ENCODE results near the gene ZNF208. TPM values are rescaled to one million over a fixed set of nuclear protein-coding genes. Genes with fewer than 3 reads are reported as not detected.
"Not testable (repeated sequence)": the region's sequence is repeated elsewhere in the genome, so short reads cannot be mapped to it uniquely, and the experiment has no call there.

ZNF208 gene
- total RNA-seq: 0.70 TPM

- DNase-seq (ENCODE audit: low spot score): not testable (repeated sequence)
- peak; percentile 25 for ATAC-seq
Measured at GRCh38 chr19:22010437-22011143, at the start of gene ZNF208. Gene ZNF208 (minus strand): TSS chr19:22010943. CDS start chr19:22010794, 149 bp downstream.

GRCh38 chr19:22052644-22053013 lies 41.9 kb upstream of the ZNF208 start:
- no peak for ATAC-seq
- no peak for DNase-seq (ENCODE audit: low spot score)

- not testable (repeated sequence) for DNase-seq (ENCODE audit: low spot score); ATAC-seq
Measured at GRCh38 chr19:22041151-22041550, 30.4 kb upstream of the ZNF208 start.

DNA sequence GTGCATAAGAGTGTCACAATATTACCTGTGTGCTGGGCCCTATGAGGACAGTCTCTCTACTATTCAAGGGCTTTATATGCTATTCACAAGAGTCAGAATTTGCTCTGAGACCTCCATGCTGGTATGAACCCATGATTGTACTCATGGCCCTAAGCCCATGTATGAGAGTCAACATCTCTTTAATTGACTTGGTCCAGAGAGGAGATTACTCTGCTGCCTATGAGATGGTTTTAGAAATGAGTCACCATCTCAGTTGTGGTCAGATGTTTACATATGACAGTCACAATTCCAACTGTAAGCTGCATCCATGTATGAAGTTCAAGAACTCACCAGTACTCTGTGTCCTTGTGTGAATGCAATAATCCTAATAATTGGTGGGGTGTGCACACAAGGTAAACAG lies 19.9 kb upstream of the ZNF208 start:
- ATAC-seq (no peak), DNase-seq (ENCODE audit: low spot score) (no peak)

GRCh38 chr19:22026687-22027086 lies 15.9 kb upstream of the ZNF208 start:
- DNase-seq (ENCODE audit: low spot score): no peak
- ATAC-seq: no peak

- not testable (repeated sequence) for DNase-seq (ENCODE audit: low spot score); ATAC-seq
Measured at GRCh38 chr19:22025539-22025938, 14.8 kb upstream of the ZNF208 start.

- DNase-seq (ENCODE audit: low spot score) (no peak), ATAC-seq (no peak)
Measured at GRCh38 chr19:21970466-21970865, 40.3 kb downstream of the ZNF208 start.

DNA sequence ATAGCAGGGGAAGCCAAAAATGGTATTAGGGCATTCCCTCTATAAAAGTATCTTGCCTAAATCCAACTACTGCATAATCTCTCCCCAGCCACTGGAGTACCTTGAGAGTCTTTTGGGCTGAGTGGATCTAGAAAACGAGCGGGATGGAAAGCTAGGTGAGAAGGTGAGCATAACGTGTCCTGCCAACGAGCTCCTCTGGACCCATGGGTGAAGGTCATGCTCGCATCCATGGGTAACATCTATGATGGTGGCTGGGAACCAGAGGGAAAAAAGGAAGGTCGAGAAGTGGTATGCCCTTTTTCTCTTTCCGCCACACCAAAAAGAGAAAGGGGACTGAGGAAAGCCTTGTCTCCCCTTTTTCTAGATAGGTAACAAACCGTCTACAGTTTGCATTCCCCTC lies 63.0 kb downstream of the ZNF208 start:
- ATAC-seq (no peak), DNase-seq (ENCODE audit: low spot score) (no peak)

DNA sequence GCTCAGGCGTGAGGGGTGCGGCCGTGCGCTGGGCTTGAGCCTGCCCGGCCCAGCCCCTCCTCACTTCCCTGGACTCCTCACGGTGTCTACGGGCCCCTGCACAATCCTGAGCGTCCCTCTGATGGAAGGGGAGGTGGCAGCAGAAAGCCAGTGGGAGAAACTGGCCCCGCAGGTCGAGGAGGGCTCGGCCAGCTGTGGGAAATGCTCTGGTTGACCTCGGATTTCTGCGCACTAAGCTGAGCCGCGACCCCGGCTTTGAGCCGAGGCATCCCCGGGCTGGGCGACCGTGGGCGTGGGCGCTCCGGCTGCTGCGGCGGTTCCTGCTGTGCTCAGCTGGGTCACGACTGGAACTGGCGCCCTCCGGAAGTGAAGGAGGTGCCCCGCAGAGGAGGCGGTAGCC lies 70.1 kb downstream of the ZNF208 start:
- no peak for DNase-seq (ENCODE audit: low spot score)

DNA sequence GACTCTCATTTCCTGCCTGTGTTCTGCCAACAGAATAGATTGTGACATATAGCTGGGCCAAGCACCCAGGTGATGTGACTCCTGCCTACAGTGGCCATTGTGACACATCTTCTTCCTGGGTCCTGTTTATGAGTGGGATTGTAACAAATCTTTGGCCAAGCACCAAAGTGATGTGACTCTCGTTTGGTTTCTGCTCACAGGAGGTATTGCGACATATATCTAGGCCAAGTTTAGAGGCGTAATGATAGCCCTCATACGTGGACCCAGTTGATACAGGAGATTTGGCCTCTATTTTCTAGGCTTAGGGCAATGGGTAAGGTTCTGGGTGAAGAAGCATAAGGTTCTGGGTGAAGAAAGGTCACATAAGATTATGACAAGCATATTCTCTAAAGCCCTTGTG lies 76.2 kb downstream of the ZNF208 start:
- no peak for ATAC-seq
- no peak for DNase-seq (ENCODE audit: low spot score)

More for the DNA sequence above, 70.1 kb downstream of the ZNF208 start:
- ATAC-seq: no peak

GRCh38 chr19:21934131-21934530 lies 76.6 kb downstream of the ZNF208 start:
- ATAC-seq: no peak
- no peak for DNase-seq (ENCODE audit: low spot score)

GRCh38 chr19:21922276-21922675 lies 88.5 kb downstream of the ZNF208 start:
- ATAC-seq (no peak), DNase-seq (ENCODE audit: low spot score) (no peak)

DNA sequence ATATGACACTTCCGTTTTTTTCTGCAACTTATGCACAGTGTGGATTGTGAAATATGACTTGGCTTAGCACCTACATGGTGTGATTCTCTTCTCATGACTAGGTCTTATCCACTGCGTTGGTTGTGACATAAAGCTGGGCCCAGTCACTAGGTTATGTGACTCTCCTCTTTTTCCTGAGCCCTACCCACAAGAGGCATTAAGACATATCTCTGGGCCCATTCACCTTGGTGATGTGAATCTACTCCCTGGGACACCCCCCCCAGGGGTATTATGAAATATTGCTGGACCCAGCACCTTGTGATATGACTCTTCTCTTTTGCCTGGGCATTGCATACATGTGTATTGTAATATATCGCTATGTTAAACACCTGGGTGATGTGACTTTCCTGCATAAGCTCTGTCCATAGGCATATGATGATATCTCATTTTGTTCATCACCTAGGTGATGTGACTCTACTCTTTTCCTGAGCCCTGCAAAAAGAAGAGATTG lies 89.0 kb downstream of the ZNF208 start:
- ATAC-seq (no peak), DNase-seq (ENCODE audit: low spot score) (no peak)

DNA sequence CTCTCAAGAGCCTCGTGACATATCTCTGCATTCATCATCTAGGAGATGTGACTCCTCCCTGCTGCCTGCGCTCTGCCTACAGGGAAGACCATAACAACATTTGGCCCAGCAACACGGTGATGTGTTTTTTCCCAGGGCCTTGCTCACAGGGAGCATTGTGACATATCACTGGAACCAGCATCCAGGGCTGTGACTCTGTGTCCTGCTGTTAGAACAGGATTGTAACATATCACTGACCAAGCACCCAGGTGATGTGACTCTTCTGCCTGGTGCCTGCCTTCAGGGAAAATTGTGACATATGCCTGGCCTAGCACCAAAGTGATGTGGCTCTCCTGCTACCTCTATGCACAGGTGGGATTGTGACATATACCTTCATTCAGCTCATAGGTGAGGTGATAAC lies 95.3 kb downstream of the ZNF208 start:
- ATAC-seq: no peak
- DNase-seq (ENCODE audit: low spot score): no peak

DNA sequence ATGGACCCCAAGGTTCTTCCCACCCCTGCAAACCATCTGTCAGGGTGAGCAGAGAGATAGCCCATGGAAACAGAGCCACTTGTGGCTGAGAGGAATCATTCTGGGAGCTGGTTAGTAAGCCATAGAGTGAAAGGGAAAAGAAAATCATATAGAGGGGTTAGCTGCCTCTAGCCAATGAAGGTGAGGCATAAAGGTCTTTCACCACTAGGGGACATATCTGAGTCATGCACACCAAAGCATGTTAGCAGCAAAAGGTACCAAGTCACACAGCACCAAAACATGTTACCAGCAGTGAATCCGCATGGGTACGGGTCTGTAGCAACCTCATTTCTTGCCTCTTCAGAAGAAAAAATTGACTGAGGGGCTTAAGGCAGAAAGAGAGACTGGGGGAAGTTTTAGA lies 98.1 kb downstream of the ZNF208 start:
- ATAC-seq (no peak), DNase-seq (ENCODE audit: low spot score) (no peak)

DNA sequence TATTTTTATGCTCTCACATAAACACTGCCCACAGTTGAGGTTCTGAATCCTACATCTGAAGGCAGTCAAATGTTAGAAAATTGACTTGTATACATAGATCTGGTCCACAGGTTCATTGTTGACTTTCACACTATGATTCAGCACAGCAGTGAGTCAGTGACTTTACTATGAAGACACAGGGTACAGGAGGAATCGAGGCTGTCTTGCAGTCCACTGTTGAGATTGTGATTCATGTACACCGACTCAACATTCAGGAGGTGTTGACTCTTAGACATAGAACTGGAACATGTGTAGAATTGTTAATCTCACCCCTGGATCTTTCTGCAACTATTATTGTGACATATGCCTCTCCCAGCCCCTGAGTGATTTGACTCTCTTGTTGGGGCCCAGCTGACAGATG lies 100.4 kb downstream of the ZNF208 start:
- DNase-seq (ENCODE audit: low spot score) (no peak), ATAC-seq (no peak)

DNA sequence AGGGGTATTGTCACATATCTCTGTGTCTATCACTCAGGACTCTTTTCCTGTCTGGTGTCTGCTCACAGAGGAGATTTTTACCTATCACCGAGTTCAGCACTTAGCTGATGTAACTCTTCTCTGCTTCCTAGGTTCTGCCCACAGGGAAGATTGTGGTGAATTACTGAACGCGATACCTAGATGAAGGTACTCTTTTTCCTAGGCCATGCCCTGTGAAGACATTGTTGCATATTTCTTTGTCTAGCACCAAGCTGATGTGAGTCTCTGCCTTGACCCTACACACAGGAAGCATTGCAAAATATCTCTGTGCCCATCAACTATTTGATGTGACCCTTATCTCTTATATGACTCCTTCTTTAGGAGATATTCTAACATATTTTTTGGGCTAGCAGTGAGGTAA lies 102.7 kb downstream of the ZNF208 start:
- DNase-seq (ENCODE audit: low spot score): no peak

DNA sequence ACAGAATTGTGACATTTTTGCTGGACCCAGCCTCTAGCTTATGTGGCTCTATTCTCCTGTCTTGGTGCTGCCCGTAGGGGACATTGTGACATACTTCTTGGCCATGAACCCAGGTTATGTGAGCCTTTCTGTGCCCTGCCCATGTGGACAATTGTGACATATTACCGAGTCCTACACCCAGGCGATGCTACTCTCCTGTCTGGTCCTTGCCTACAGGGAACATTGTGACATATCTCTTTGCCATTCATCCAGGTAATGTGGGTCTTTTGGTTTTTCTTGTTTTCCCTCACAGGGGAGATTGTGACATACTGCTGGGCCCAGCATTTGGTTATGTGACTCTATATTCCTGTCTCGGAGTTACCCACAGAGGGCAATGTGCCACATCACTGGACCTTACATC lies 103.2 kb downstream of the ZNF208 start:
- ATAC-seq (no peak), DNase-seq (ENCODE audit: low spot score) (no peak)

More for the DNA sequence above, 102.7 kb downstream of the ZNF208 start:
- no peak for ATAC-seq

DNA sequence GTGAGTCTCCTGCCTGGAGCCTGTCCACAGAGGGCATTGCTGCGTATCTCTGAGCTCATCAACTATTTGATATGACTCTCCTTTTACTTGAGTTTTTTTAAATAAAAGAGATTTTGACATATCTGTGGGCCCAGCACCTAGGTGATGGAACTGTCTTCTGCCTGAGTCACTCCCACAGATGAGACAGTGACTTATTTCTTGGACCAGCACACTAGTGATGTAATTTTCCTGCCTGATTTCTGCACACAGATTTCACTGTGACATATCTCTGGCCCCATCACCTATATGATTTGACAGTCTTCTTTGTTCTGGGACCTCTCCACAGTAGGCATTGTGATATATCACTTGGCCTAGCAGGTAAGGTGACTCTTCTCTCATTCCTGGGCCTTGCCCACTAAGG lies 108.2 kb downstream of the ZNF208 start:
- DNase-seq (ENCODE audit: low spot score) (no peak), ATAC-seq (no peak)

DNA sequence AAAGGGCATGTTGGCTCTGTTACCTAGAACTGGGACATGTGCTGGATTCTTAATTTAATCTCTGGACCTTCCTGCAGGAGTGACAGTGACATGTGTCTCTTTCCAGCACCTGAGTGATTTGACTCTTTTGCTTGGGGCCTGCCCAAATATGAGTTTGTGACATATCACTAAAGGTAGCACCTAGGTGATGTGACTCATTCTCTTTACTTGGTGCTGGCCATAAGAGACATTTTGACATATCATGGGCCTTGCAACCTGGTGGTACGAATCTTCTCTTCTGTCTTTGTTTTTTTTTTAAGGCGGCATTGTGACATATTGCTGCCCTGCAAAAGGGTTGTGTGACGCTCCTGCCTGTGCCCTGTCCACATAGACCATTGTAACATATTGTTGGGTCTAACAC lies 108.9 kb downstream of the ZNF208 start:
- DNase-seq (ENCODE audit: low spot score) (no peak), ATAC-seq (no peak)

DNA sequence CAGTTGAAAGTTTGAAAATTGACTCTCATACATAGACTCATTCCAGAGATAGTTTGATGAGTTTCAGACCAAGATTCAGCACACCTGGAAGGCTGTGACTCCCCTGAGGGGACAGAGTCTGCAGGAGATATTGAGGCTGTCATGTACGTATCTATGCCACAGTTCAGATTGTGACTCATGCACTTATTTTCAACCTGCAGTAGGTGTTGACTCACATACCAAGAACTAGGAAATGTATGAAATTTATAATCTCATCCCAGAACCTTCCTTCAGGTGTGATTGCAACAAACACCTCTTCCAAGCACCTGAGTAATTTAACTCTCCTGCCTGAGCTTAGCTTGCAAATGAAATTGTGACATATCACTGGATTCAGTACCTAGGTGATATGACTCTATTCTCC lies 110.3 kb downstream of the ZNF208 start:
- no peak for DNase-seq (ENCODE audit: low spot score)
- no peak for ATAC-seq

DNA sequence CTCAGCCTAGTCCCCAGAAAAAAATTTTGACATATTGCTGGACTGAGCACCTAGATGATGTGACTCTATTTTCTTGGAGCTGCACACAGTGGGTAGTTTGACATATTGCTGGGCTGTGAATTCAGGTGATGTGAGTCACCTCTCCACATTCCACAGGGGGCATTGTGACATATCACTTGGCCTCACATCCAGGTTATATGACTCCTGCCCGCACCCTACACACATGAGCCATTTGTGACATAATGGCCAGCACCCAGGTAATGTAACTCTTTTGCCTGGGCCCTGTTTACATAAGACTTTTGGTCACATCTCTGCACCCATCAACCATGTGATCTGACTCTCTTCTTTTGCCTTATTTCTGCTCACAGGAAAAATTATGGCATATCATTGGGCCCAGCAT lies 119.7 kb downstream of the ZNF208 start:
- DNase-seq (ENCODE audit: low spot score) (no peak), ATAC-seq (no peak)

- not testable (repeated sequence) for ATAC-seq; DNase-seq (ENCODE audit: low spot score)
Measured at GRCh38 chr19:21890017-21890416, 120.7 kb downstream of the ZNF208 start.

Data from left lobe of liver (tissue), 2 donors.